Adrenal gland (tissue), 12 donors: ENCODE data around the gene NOX3. TPM values are rescaled to one million over a fixed set of nuclear protein-coding genes. Genes with fewer than 3 reads are reported as not detected.

Source experiments
- DNase-seq, 7 donors: peaks; one replicate each; pipeline ENCODE4 v3.0.0-alpha.2; 2019 to 2020
- H3K27ac ChIP-seq, 5 donors: fragments of 200-600 bp; sonication (generic) in 4 of 5; 1 replicate in 3 of 5; 2 replicates in 2 of 5; pipeline versions ENCODE4 v1.5.1 to v1.8.0; 2016 to 2020; ENCODE audit warnings: mild to moderate bottlenecking in 1 of 5
- H3K27me3 ChIP-seq: fragments of 200-600 bp; 2 replicates; pipeline ENCODE4 v1.8.0; 2021
- H3K36me3 ChIP-seq, 2 donors: fragments of 200-600 bp; replicated peaks in 1 of 2; 1 replicate in 1 of 2; 2 replicates in 1 of 2; pipeline versions ENCODE4 v1.5.1 to v1.8.0; 2018 to 2022
- H3K4me1 ChIP-seq, 2 donors: fragments of 200-600 bp; replicated peaks in 1 of 2; 1 replicate in 1 of 2; 2 replicates in 1 of 2; pipeline versions ENCODE4 v1.5.1 to v1.8.0; 2018 to 2021
- H3K4me3 ChIP-seq, 4 donors: fragments of 200-600 bp; sonication (generic) in 3 of 4; one replicate each; pipeline ENCODE4 v1.5.1; 2016 to 2018
- H3K9me3 ChIP-seq, 3 donors: fragments of 200-600 bp; sonication (generic) in 1 of 3; replicated peaks in 1 of 3; 1 replicate in 2 of 3; 2 replicates in 1 of 3; pipeline versions ENCODE4 v1.5.1 to v1.8.0; 2016 to 2021
- POLR2A ChIP-seq, 2 donors: fragments of 450-650 bp; IDR thresholded peaks; one replicate each; pipeline ENCODE4 v1.6.1; 2017; ENCODE audit warnings: antibody characterized with exemption in 2 of 2, mild to moderate bottlenecking in 2 of 2, moderate library complexity in 1 of 2
- WGBS, 4 donors: extraction: QIAGEN DNeasy Blood & Tissue Kit in 2 of 4; methylation state at CpG; one replicate each; pipeline versions ENCODE4 v1.1.5 to v1.1.7; 2013 to 2017; 5-methylcytosine and 5-hydroxymethylcytosine counted together
- intact Hi-C, 2 donors: fragments of 100-400 bp; cut with DNase I; formaldehyde crosslinking; loops; one replicate each; pipeline versions ENCODE4 v1.14.1 to v1.15.0; 2022 to 2023
- polyA plus RNA-seq, 3 donors: library from polyadenylated mRNA; stranded (reverse); fragments of 200-250 nt in 2 of 3; fragments of 350-450 nt in 1 of 3; fragmentation: Illumina TruSeq in 1 of 3; extraction: RNeasy Lipid Tissue Mini Kit (QIAGEN cat#74804) in 1 of 3; gene quantifications; one replicate each; pipeline ENCODE4 v1.2.3, GENCODE V29; 2013 to 2014
- total RNA-seq, 9 donors: library from RNA; depleted of rRNA in 4 of 9; stranded (reverse); fragments of >200 nt in 4 of 9; fragments of 120-200 nt in 1 of 9; fragmentation: NEBNext Ultra II Directional in 1 of 9; extraction: Animal tissue kit (Norgen Biotek cat#: 25700) in 1 of 9; gene quantifications; one replicate each; pipeline versions ENCODE4 v1.1.0 to v1.2.4, GENCODE V29; 2013 to 2023
- TF ChIP-seq, protein P1 (sequence below), 6 experiments: fragments of 450-650 bp in 4 of 6; fragments of 200-600 bp in 2 of 6; sonication (generic) in 1 of 6; IDR thresholded peaks; 1 replicate in 5 of 6; 2 replicates in 1 of 6; pipeline versions ENCODE4 v1.5.1 to v1.8.0; 2016 to 2021; ENCODE audit warnings: antibody characterized with exemption in 6 of 6, mild to moderate bottlenecking in 2 of 6, moderate library complexity in 1 of 6
- donor health status: healthy with polysubstance abuse.
- donor health status: Bipolar disorder and iron deficiency.
- donor health status: DM: yes; HTN: yes; CAD: no.
- donor health status: DM: no; HTN: no; CAD: no.
- donor health status: DM: no; HTN: no; CAD: no.
- donor health status: DM: yes; HTN: yes; CAD: no.

Gene NOX3
- total and polyA plus RNA-seq, 12 donors = 0.11 to 0.24 TPM; not detected in 10

DNA sequence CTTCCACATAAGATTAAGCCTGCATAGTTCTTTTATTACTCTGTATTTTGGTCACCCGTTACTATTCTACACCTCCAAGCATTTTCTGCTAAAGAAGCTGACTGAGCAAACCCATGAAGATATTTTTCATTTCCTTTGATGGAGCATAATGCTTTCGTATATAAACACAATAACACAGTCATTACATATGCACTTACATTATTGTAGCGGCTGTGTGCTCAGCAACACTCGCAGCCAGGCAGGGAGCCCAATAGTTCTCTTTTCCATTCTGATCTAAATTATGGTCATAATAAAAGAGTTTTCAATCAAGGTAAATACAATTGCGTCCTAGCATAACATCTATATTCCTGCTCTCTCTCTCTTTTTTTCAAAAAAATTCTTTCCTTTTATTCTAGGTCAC lies 71.7 kb downstream of the NOX3 start:
- TF ChIP-seq, protein P1, sequence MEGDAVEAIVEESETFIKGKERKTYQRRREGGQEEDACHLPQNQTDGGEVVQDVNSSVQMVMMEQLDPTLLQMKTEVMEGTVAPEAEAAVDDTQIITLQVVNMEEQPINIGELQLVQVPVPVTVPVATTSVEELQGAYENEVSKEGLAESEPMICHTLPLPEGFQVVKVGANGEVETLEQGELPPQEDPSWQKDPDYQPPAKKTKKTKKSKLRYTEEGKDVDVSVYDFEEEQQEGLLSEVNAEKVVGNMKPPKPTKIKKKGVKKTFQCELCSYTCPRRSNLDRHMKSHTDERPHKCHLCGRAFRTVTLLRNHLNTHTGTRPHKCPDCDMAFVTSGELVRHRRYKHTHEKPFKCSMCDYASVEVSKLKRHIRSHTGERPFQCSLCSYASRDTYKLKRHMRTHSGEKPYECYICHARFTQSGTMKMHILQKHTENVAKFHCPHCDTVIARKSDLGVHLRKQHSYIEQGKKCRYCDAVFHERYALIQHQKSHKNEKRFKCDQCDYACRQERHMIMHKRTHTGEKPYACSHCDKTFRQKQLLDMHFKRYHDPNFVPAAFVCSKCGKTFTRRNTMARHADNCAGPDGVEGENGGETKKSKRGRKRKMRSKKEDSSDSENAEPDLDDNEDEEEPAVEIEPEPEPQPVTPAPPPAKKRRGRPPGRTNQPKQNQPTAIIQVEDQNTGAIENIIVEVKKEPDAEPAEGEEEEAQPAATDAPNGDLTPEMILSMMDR (IDR thresholded peaks at IDR 0.05) = no peak
- no peak for TF ChIP-seq POLR2A (IDR thresholded peaks at IDR 0.05)

DNA sequence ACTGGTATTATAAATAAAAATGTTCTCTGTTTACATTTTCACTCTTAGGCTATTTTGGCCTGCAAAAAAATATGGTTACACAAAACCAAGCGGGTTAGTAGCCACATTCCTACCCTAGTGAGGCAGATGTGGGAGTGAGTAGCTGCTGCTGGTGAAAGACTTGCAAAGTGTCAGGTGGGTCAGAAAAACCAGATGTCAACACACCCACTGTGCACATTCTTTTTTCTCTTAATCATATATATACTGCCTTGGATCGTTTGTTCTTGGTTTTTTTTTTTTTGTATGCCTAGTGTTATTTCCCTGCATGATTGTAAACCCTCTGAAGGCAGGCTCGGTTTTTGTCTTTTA lies 73.3 kb downstream of the NOX3 start:
- no peak overlapping the region for H3K4me3 ChIP-seq
- H3K4me1 ChIP-seq = no peaks in the 10 kb centered on the region
- H3K9me3 ChIP-seq = no peaks in the 10 kb centered on the region
- no peaks in the 10 kb centered on the region for H3K36me3 ChIP-seq
- H3K27me3 ChIP-seq = no peaks in the 10 kb centered on the region
- intact Hi-C loops = no loop called here
- DNase-seq = no peak
- no peak overlapping the region for H3K27ac ChIP-seq
- 81 to 93% (median 86%) methylated on average over 3 of the region's 3 CpGs for WGBS, 4 donors
- TF ChIP-seq POLR2A (IDR thresholded peaks at IDR 0.05) = no peak
- TF ChIP-seq, protein P1 (IDR thresholded peaks at IDR 0.05) = no peak

More for the DNA sequence above, 71.7 kb downstream of the NOX3 start:
- intact Hi-C loops = no loop called here
- Histone ChIP-seq H3K4me3 (no peak overlapping the region), H3K36me3 (no peaks in the 10 kb centered on the region), H3K27ac (no peak overlapping the region), H3K9me3 (no peaks in the 10 kb centered on the region), H3K27me3 (no peaks in the 10 kb centered on the region), H3K4me1 (no peaks in the 10 kb centered on the region)
- no peak for DNase-seq
- WGBS, 4 donors = 88 to 96% (median 93%) methylated on average over 5 of the region's 5 CpGs

DNA sequence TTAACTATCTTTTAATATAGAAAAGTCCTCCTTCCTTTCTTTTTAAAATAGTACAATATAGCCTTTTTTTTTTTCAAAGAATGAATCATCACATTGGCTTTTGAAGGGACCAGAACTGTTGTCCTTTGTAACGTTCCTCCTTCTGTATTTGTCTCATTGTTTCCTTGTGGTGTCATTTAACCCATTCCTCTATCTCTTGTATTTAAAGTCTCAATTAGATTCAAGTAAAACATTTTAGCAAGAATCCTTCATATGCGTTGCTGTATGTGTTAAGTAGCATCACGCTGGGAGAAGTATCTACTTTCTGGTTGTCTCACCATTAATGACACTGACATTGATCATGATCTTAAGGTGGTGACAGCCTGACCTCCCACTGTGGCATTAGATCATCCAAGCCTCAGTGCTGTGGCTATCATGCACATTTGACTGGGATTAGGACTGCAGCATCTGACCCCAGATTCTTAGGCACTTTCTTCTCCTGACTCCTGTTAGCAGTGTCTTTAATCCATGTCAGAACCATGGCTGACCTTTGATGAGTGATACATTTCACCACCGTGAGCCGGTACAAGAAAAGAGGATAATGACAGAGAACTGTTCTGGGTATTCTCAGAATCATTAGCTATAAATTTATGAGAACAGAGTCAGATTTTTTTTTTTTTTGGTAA lies 73.8 kb downstream of the NOX3 start:
- WGBS, 4 donors = 58 to 63% (median 62%) methylated on average over 5 of the region's 5 CpGs

DNA sequence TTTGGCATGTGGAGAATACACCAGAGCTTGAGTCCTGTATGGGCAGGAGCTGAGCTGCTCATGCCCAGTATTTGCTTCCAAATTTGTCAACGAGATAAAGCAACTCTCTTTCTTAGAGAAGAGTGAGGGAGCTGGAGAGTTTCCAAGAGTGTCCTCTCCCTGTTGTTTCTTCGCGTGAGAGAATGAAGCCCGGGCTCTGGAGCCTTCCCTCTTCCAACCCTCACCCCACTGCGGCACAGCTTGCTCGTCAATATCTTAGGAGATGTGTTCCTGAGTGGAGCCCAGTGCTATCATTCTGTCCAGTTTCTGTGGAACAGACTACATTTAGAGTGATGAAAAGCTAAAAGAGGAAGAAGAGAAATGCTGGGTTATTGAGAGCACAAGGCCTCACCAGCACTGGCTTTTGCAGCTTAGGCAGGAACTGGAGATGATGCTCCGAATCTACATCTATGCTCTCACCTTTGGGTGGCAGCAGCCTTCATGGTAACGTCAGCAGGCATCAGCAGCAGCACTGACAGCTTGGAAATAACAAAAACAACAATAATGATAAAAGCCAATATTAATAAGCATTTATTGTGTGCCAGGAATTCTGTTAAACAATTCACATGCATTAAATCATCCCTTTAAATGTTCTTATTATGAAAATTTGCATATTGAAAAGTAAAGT lies 74.8 kb downstream of the NOX3 start:
- no peak for DNase-seq
- 85 to 91% (median 89%) methylated on average over 8 of the region's 8 CpGs for WGBS, 4 donors
- H3K27me3 ChIP-seq = no peaks in the 10 kb centered on the region
- H3K9me3 ChIP-seq = no peaks in the 10 kb centered on the region
- H3K4me3 ChIP-seq = no peak overlapping the region
- no peak overlapping the region for H3K27ac ChIP-seq
- intact Hi-C loops = no loop called here
- H3K4me1 ChIP-seq = no peaks in the 10 kb centered on the region
- TF ChIP-seq POLR2A (IDR thresholded peaks at IDR 0.05) = no peak
- TF ChIP-seq, protein P1 (IDR thresholded peaks at IDR 0.05) = no peak
- no peaks in the 10 kb centered on the region for H3K36me3 ChIP-seq

More for the DNA sequence above, 73.8 kb downstream of the NOX3 start:
- H3K36me3 ChIP-seq = no peaks in the 10 kb centered on the region
- no peaks in the 10 kb centered on the region for H3K4me1 ChIP-seq
- H3K27ac ChIP-seq = no peak overlapping the region
- no peaks in the 10 kb centered on the region for H3K9me3 ChIP-seq
- intact Hi-C loops = no loop called here
- no peaks in the 10 kb centered on the region for H3K27me3 ChIP-seq
- no peak for DNase-seq
- H3K4me3 ChIP-seq = no peak overlapping the region
- TF ChIP-seq POLR2A (IDR thresholded peaks at IDR 0.05) = no peak
- TF ChIP-seq, protein P1 (IDR thresholded peaks at IDR 0.05) = no peak
